ENCODE results near the gene ST7.

DNA sequence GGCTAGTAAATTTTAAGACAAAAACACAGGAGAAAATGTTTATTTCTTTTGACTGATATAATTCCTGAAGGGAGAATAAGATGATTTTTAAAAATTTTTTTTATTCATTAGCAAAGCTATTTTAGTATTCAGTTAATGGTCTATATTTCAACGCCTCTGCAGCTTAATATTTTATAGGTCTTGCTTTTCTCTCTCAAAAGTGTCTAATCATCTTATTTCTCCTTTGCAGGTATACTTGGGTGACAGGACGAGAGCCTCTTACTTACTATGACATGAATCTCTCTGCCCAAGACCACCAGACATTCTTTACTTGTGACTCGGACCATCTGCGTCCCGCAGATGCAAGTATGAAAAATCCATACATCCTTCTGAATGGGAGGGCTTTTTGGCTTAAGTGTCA lies 177.0 kb downstream of the ST7 start:
- no peak for TF ChIP-seq POLR2AphosphoS5 (IDR thresholded peaks at IDR 0.05; ENCODE audit: low read depth)
- no peak for TF ChIP-seq CTCF (conservative IDR thresholded peaks at IDR 0.05; ENCODE audit: low read depth in 2 of 2)
- no peak for TF ChIP-seq EZH2 (IDR thresholded peaks at IDR 0.05; ENCODE audit: low read depth, unreplicated experiment)
- TF ChIP-seq, protein P1, sequence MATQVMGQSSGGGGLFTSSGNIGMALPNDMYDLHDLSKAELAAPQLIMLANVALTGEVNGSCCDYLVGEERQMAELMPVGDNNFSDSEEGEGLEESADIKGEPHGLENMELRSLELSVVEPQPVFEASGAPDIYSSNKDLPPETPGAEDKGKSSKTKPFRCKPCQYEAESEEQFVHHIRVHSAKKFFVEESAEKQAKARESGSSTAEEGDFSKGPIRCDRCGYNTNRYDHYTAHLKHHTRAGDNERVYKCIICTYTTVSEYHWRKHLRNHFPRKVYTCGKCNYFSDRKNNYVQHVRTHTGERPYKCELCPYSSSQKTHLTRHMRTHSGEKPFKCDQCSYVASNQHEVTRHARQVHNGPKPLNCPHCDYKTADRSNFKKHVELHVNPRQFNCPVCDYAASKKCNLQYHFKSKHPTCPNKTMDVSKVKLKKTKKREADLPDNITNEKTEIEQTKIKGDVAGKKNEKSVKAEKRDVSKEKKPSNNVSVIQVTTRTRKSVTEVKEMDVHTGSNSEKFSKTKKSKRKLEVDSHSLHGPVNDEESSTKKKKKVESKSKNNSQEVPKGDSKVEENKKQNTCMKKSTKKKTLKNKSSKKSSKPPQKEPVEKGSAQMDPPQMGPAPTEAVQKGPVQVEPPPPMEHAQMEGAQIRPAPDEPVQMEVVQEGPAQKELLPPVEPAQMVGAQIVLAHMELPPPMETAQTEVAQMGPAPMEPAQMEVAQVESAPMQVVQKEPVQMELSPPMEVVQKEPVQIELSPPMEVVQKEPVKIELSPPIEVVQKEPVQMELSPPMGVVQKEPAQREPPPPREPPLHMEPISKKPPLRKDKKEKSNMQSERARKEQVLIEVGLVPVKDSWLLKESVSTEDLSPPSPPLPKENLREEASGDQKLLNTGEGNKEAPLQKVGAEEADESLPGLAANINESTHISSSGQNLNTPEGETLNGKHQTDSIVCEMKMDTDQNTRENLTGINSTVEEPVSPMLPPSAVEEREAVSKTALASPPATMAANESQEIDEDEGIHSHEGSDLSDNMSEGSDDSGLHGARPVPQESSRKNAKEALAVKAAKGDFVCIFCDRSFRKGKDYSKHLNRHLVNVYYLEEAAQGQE (IDR thresholded peaks at IDR 0.05; ENCODE audit: unreplicated experiment) = no peak
- no peak for TF ChIP-seq EZH2phosphoT487 (IDR thresholded peaks at IDR 0.05; ENCODE audit: unreplicated experiment)
